Thyroid gland (tissue), 4 donors: ENCODE results near the gene FCHSD2.

Experiments
- POLR2A ChIP-seq, 2 donors: fragments of 450-650 bp; IDR thresholded peaks; one replicate each; pipeline ENCODE4 v1.6.1; 2017; ENCODE audit warnings: antibody characterized with exemption in 2 of 2, mild to moderate bottlenecking in 2 of 2, moderate library complexity in 1 of 2
- TF ChIP-seq, protein P1 (sequence below), 6 experiments: fragments of 200-600 bp in 3 of 6; fragments of 450-650 bp in 3 of 6; sonication (generic) in 3 of 6; IDR thresholded peaks; one replicate each; pipeline ENCODE4 v1.5.1; 2016 to 2019; ENCODE audit warnings: antibody characterized with exemption in 6 of 6, mild to moderate bottlenecking in 2 of 6, inconsistent platforms in 1 of 6, moderate library complexity in 1 of 6

DNA sequence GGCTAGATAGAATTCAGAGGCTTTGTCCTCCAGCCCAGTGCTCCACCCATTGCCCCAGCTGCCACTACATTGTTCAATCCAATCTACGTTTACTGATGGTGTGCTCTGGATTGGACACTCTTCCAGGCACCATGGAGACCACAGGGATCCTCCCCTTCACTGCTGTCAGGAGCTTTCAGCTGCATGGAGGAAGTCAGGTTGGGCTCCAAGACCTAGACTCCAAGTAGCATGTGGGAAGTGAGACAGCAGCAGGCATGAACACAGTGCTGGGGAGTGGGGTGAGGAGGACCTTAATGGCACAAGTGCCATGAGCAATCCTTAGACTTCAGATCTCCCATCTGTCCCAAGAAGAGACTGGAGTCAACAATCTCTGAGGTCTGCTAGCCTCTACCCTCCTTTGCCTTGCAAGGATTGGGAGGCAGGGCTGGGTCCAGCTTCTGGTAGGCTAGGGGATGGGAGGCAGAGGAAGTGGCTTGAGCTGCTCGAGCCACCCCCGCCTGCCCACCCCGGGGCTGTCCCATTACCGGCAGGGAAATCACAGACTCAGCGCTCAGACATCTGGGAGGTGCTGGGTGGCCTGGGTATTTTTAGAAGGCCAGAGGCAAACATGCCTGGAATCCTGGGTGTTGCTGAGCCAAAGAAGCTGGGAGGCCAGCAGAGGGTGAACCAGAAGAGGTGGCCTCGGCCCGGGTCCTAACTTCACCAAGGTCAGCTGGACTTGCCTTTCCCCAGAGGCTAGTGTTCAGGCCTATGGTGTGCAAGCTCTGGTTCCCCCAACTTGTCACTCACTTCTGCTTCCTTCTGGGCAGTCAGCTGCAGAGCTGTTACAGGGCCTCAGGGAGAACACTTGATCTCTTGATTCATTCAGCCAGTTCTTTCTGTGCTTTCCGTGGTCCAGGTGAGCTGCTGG, 15.2 kb upstream of the FCHSD2 start:
- TF ChIP-seq, protein P1, sequence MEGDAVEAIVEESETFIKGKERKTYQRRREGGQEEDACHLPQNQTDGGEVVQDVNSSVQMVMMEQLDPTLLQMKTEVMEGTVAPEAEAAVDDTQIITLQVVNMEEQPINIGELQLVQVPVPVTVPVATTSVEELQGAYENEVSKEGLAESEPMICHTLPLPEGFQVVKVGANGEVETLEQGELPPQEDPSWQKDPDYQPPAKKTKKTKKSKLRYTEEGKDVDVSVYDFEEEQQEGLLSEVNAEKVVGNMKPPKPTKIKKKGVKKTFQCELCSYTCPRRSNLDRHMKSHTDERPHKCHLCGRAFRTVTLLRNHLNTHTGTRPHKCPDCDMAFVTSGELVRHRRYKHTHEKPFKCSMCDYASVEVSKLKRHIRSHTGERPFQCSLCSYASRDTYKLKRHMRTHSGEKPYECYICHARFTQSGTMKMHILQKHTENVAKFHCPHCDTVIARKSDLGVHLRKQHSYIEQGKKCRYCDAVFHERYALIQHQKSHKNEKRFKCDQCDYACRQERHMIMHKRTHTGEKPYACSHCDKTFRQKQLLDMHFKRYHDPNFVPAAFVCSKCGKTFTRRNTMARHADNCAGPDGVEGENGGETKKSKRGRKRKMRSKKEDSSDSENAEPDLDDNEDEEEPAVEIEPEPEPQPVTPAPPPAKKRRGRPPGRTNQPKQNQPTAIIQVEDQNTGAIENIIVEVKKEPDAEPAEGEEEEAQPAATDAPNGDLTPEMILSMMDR (IDR thresholded peaks at IDR 0.05) = no peak
- TF ChIP-seq POLR2A (IDR thresholded peaks at IDR 0.05) = no peak
